Mesendoderm (in vitro differentiated cells): ENCODE measurements around the gene TMEM200A.
A peak's percentile ranks its signal among the peaks of the same experiment; 100 is the strongest.

ENCODE experiments used
- DNase-seq: peaks from one replicate; pipeline ENCODE4 v3.0.0; 2013
- H2AK5ac ChIP-seq: 2 replicates; pipeline ENCODE4 v1.6.1; 2013; ENCODE audit warnings: low read length, inconsistent platforms
- H2BK120ac ChIP-seq: 2 replicates; pipeline ENCODE4 v1.6.1; 2013; ENCODE audit warnings: low read depth, mild to moderate bottlenecking, low read length, moderate library complexity, mixed read lengths
- H2BK15ac ChIP-seq: replicated peaks from 2 replicates; pipeline ENCODE4 v1.6.1; 2013; ENCODE audit warnings: low read depth, mild to moderate bottlenecking, moderate library complexity
- H2BK5ac ChIP-seq: 2 replicates; pipeline ENCODE4 v1.6.1; 2013; ENCODE audit warnings: low read length, inconsistent platforms
- H3K18ac ChIP-seq: 2 replicates; pipeline ENCODE4 v1.6.1; 2013; ENCODE audit warnings: mild to moderate bottlenecking, low read length, mixed read lengths
- H3K23ac ChIP-seq: one replicate; pipeline ENCODE4 v1.6.1; 2013; ENCODE audit warnings: low read length
- H3K27ac ChIP-seq: 2 replicates; pipeline ENCODE4 v1.5.1; 2013; ENCODE audit warnings: low read depth, mild to moderate bottlenecking, inconsistent platforms, low read length, moderate library complexity
- H3K27me3 ChIP-seq: 2 replicates; pipeline ENCODE4 v1.6.1; 2013; ENCODE audit warnings: low read length, control low read depth, mild to moderate bottlenecking, inconsistent platforms; ENCODE audit not compliant: insufficient read depth, poor library complexity
- H3K36me3 ChIP-seq: 2 replicates; pipeline ENCODE4 v1.6.1; 2013; ENCODE audit warnings: low read length, inconsistent platforms; ENCODE audit not compliant: control insufficient read depth, insufficient read depth
- H3K4ac ChIP-seq: one replicate; pipeline ENCODE4 v1.6.1; 2013; ENCODE audit warnings: low read depth, mild to moderate bottlenecking, low read length, moderate library complexity
- H3K4me1 ChIP-seq: 2 replicates; pipeline ENCODE4 v1.6.1; 2013; ENCODE audit warnings: low read depth, low read length, inconsistent platforms; ENCODE audit not compliant: control insufficient read depth
- H3K4me2 ChIP-seq: 2 replicates; pipeline ENCODE4 v1.6.1; 2013; ENCODE audit warnings: low read length
- H3K4me3 ChIP-seq: 2 replicates; pipeline ENCODE4 v1.5.1; 2013; ENCODE audit warnings: mild to moderate bottlenecking, low read length
- H3K56ac ChIP-seq: one replicate; pipeline ENCODE4 v1.6.1; 2013; ENCODE audit warnings: low read length
- H3K79me1 ChIP-seq: 2 replicates; pipeline ENCODE4 v1.6.1; 2013; ENCODE audit warnings: low read length, inconsistent platforms
- H3K79me2 ChIP-seq: 2 replicates; pipeline ENCODE4 v1.6.1; 2013; ENCODE audit warnings: mild to moderate bottlenecking, low read length; ENCODE audit not compliant: control insufficient read depth, insufficient read depth
- H3K9ac ChIP-seq: 2 replicates; pipeline ENCODE4 v1.6.1; 2013; ENCODE audit warnings: low read length, inconsistent platforms
- H4K5ac ChIP-seq: one replicate; pipeline ENCODE4 v1.6.1; 2013; ENCODE audit warnings: low read length
- H4K8ac ChIP-seq: one replicate; pipeline ENCODE4 v1.6.1; 2013; ENCODE audit warnings: low read depth, mild to moderate bottlenecking, control low read depth, low read length, moderate library complexity
- WGBS: extraction: QIAGEN DNeasy Blood & Tissue Kit; methylation state at CpG from one replicate; pipeline ENCODE4 v1.1.7; 2013; ENCODE audit warnings: low lambda C conversion rate, missing lambda C conversion rate; ENCODE audit not compliant: insufficient coverage; ENCODE audit errors: extremely low coverage; 5-methylcytosine and 5-hydroxymethylcytosine counted together

TMEM200A gene

DNA sequence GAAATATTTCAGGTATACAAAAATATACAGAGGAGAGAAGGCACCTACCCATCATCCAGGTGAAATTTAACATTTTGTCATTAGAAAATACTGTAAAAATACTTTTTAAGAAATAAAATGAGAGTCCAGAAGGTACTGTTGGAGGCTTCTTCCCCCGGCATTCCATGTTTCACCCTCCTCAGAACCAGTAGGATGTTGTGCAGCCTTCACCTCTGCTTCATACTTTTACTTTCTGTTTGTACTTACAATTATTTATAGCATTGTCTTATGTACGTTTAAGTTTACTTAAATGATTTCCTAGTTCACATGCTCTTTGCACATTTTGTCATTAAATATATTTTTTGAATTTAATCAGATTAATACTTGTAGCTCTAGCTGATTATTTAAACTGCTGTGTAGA, 30.9 kb downstream of the TMEM200A start:
- no peak overlapping the region for H3K18ac ChIP-seq
- no peak overlapping the region for H4K5ac ChIP-seq
- no peak overlapping the region for H3K23ac ChIP-seq
- no CpG with 5 or more reads among the region's 2 CpGs for WGBS
- H3K27me3 ChIP-seq, result no peaks in the 10 kb centered on the region
- no peak for DNase-seq
- no peak overlapping the region for H2AK5ac ChIP-seq
- H3K79me2 ChIP-seq, result no peaks in the 10 kb centered on the region
- H2BK15ac ChIP-seq, result no peak overlapping the region
- H3K4me1 ChIP-seq, result no peaks in the 10 kb centered on the region
- no peak overlapping the region for H3K4me3 ChIP-seq
- no peak overlapping the region for H3K9ac ChIP-seq
- no peaks in the 10 kb centered on the region for H3K36me3 ChIP-seq
- H2BK5ac ChIP-seq, result no peak overlapping the region
- H2BK120ac ChIP-seq, result no peak overlapping the region
- no peak overlapping the region for H3K4ac ChIP-seq
- H3K27ac ChIP-seq, result no peak overlapping the region
- no peaks in the 10 kb centered on the region for H3K79me1 ChIP-seq
- no peak overlapping the region for H4K8ac ChIP-seq
- no peak overlapping the region for H3K4me2 ChIP-seq
- no peak overlapping the region for H3K56ac ChIP-seq

DNA sequence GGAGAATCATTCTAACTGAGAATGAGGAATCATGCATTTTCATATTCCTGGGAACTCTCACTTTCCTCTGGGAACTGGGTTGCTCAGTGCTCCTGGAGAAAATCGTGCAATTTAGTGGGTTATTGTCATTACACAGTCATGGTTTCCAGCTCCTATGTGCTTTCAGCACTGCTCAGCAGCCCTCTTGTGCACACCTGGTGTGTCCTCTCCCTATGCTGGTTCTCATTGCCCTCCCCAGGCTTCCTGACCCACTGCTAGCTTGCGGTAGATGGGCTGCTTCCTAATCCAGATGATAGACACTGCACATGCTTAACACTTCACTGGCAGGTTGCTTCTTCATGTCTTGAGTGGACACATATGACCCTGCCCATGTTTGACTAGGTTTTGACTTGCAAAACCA, 39.7 kb downstream of the TMEM200A start:
- Histone ChIP-seq H3K79me2 (no peaks in the 10 kb centered on the region), H3K18ac (no peak overlapping the region), H4K5ac (no peak overlapping the region), H3K4me2 (no peak overlapping the region), H2BK120ac (no peak overlapping the region), H3K4me1 (no peaks in the 10 kb centered on the region), H2BK15ac (no peak overlapping the region), H2BK5ac (no peak overlapping the region), H3K23ac (no peak overlapping the region), H3K56ac (no peak overlapping the region), H3K36me3 (no peaks in the 10 kb centered on the region), H3K27me3 (no peaks in the 10 kb centered on the region), H3K4me3 (no peak overlapping the region), H3K79me1 (no peaks in the 10 kb centered on the region), H4K8ac (no peak overlapping the region), H3K9ac (no peak overlapping the region), H3K27ac (no peak overlapping the region), H2AK5ac (no peak overlapping the region), H3K4ac (no peak overlapping the region)
- WGBS, result no CpG with 5 or more reads among the region's 2 CpGs
- no peak for DNase-seq

DNA sequence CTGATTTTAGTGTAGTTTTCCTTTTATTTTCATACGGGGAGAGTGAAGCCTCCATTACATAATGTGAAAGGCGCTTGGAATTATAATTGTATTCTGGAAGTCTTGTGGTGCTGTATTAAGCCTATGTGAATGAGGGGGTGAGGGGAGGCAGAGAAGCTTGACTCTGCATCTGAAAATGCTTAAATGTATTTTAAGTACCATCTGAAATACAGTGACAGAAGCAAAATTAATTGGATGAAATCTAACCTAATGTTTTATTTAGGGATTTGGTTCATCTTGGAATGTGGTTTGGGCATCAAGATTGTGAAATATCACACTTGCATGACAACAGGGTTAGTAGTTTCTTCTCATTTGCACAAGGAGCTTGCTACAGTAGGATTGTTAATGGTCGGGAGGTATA, 41.2 kb downstream of the TMEM200A start:
- Histone ChIP-seq H3K4me2 (no peak overlapping the region), H3K36me3 (no peaks in the 10 kb centered on the region), H4K8ac (no peak overlapping the region), H4K5ac (no peak overlapping the region), H3K27me3 (no peaks in the 10 kb centered on the region), H3K4me3 (no peak overlapping the region), H3K27ac (no peak overlapping the region), H3K18ac (no peak overlapping the region), H2AK5ac (no peak overlapping the region), H2BK5ac (no peak overlapping the region), H3K56ac (no peak overlapping the region), H2BK15ac (no peak overlapping the region), H3K79me2 (no peaks in the 10 kb centered on the region), H3K4me1 (no peaks in the 10 kb centered on the region), H3K9ac (no peak overlapping the region), H3K23ac (no peak overlapping the region), H3K79me1 (no peaks in the 10 kb centered on the region), H2BK120ac (no peak overlapping the region), H3K4ac (no peak overlapping the region)
- WGBS, result no CpG with 5 or more reads among the region's 3 CpGs
- DNase-seq, result peak; percentile 26

DNA sequence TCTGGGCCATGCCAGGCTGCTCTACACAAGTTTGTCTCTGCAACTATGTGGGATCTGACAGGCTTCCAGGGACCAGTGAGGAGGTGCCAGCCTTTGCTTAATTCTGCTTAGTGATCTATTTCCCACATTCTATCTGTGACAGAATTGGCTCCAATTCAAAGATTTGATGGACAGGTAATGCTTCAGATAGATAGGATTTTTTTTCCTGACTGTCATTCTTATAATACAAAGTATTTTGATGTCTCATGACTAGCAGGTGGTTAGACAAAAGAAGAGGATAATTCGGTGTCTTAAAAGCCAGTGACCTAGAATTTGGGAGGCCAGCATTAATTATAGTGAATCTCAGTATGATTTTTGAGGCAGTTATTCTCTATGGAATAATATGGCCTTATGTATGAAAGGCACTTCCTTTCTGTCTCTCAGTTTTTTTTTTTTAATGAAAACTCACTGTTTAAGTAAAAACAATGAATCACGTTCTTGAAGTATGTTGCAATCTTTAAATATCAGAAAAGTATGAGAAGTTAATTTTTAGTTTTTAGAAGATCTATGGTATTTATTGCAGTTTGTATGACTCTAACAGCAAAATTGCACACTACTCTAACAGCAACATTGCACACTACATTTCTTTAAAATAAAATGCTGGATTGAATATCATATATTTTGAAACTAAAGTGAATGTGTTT, 43.7 kb downstream of the TMEM200A start:
- DNase-seq, result no peak

DNA sequence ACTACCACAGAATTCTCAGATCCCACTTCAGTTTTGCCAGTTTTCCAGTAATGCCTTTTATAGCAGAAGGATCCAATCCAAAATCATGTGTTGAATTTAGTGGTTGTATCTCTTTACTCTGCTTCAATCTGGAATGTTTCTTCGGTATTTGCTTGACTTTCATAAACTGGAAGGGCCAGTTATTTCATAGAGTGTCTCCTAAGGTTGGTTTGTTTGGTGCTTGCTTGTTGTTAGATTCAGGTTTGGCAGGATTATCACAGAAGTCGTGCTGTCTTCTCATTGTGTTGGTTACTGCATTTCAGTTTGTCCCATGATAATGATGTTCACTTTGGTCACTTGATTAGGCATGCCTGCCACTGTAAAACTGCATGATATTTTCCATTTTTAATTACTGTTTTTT, 45.7 kb downstream of the TMEM200A start:
- Histone ChIP-seq H3K4ac (no peak overlapping the region), H4K8ac (no peak overlapping the region), H2BK120ac (no peak overlapping the region), H2AK5ac (no peak overlapping the region), H3K23ac (no peak overlapping the region), H3K4me3 (no peak overlapping the region), H3K4me1 (no peaks in the 10 kb centered on the region), H3K4me2 (no peak overlapping the region), H3K79me1 (no peaks in the 10 kb centered on the region), H3K9ac (no peak overlapping the region), H2BK5ac (no peak overlapping the region), H3K56ac (no peak overlapping the region), H3K18ac (no peak overlapping the region), H2BK15ac (no peak overlapping the region), H3K27ac (no peak overlapping the region), H3K79me2 (no peaks in the 10 kb centered on the region), H3K27me3 (no peaks in the 10 kb centered on the region), H4K5ac (no peak overlapping the region), H3K36me3 (no peaks in the 10 kb centered on the region)
- DNase-seq, result no peak
- WGBS, result no CpG with 5 or more reads among the region's 2 CpGs

More for the DNA sequence above, 43.7 kb downstream of the TMEM200A start:
- Histone ChIP-seq H3K9ac (no peak overlapping the region), H3K4ac (no peak overlapping the region), H2BK120ac (no peak overlapping the region), H3K36me3 (no peaks in the 10 kb centered on the region), H3K23ac (no peak overlapping the region), H3K27ac (no peak overlapping the region), H3K4me2 (no peak overlapping the region), H3K79me2 (no peaks in the 10 kb centered on the region), H3K27me3 (no peaks in the 10 kb centered on the region), H4K5ac (no peak overlapping the region), H3K4me3 (no peak overlapping the region), H4K8ac (no peak overlapping the region), H2BK15ac (no peak overlapping the region), H2AK5ac (no peak overlapping the region), H3K79me1 (no peaks in the 10 kb centered on the region), H3K18ac (no peak overlapping the region), H3K56ac (no peak overlapping the region), H3K4me1 (no peaks in the 10 kb centered on the region), H2BK5ac (no peak overlapping the region)
- no CpG with 5 or more reads among the region's 2 CpGs for WGBS
